MCF 10A (cell line): Measurements from ENCODE around the gene ZFP62. TPM values are rescaled to one million over a fixed set of nuclear protein-coding genes. Genes with fewer than 3 reads are reported as not detected.

Experiments
- BruUV-seq: library from RNA; stranded (reverse); fragments of 400-500 nt; replicated peaks from 2 replicates; lab custom pipeline; 2021; lab: Mats Ljungman, UMichigan
- CTCF ChIA-PET: fragments of 300-600 bp; sonication (Branson Sonifier 250); formaldehyde crosslinking; extraction: SDS; loops from one replicate; lab custom pipeline; 2021; ENCODE audit warnings: antibody characterized with exemption, inconsistent platforms; lab: Yijun Ruan, JAX
- POLR2A ChIA-PET: fragments of 300-600, 350-650 bp; sonication (Branson Sonifier 250); formaldehyde crosslinking; extraction: SDS; loops from one replicate; lab custom pipeline; 2020; ENCODE audit warnings: antibody characterized with exemption, inconsistent platforms; lab: Yijun Ruan, JAX
- DNase-seq: peaks from one replicate; pipeline ENCODE4 v3.0.0-alpha.2; 2018; ENCODE audit not compliant: unreplicated experiment
- H3K27ac Mint-ChIP-seq: one replicate; pipeline ENCODE4 v1.8.0; 2022; ENCODE audit warnings: mild to moderate bottlenecking, low read depth, mixed read lengths; ENCODE audit not compliant: unreplicated experiment
- H3K27me3 Mint-ChIP-seq: one replicate; pipeline ENCODE4 v1.8.0; 2022; ENCODE audit warnings: mixed read lengths; ENCODE audit not compliant: insufficient read depth, unreplicated experiment
- H3K36me3 Mint-ChIP-seq: one replicate; pipeline ENCODE4 v1.8.0; 2022; ENCODE audit warnings: mild to moderate bottlenecking, moderate library complexity, mixed read lengths; ENCODE audit not compliant: insufficient read depth, unreplicated experiment
- H3K4me1 Mint-ChIP-seq: one replicate; pipeline ENCODE4 v1.8.0; 2022; ENCODE audit warnings: mixed read lengths; ENCODE audit not compliant: insufficient read depth, unreplicated experiment
- H3K4me3 Mint-ChIP-seq: one replicate; pipeline ENCODE4 v1.8.0; 2022; ENCODE audit warnings: mild to moderate bottlenecking, moderate library complexity, mixed read lengths; ENCODE audit not compliant: unreplicated experiment
- H3K9me3 Mint-ChIP-seq: one replicate; pipeline ENCODE4 v1.8.0; 2022; ENCODE audit warnings: mixed read lengths; ENCODE audit not compliant: unreplicated experiment
- CTCF ChIP-seq: fragments of 200-600 bp; IDR thresholded peaks from one replicate; pipeline ENCODE4 v1.8.0; 2022; ENCODE audit warnings: antibody characterized with exemption, mild to moderate bottlenecking; ENCODE audit not compliant: unreplicated experiment
- intact Hi-C: fragments of 100-400 bp; cut with micrococcal nuclease; formaldehyde crosslinking; loops from 2 replicates; pipeline ENCODE4 v1.14.1; 2022
- total RNA-seq: library from RNA; stranded (reverse); gene quantifications from 2 replicates; pipeline ENCODE4 v1.2.3, GENCODE V29; 2022

ZFP62 gene
- total RNA-seq, 1 experiment from 2014 or later = 31.2 TPM

DNA sequence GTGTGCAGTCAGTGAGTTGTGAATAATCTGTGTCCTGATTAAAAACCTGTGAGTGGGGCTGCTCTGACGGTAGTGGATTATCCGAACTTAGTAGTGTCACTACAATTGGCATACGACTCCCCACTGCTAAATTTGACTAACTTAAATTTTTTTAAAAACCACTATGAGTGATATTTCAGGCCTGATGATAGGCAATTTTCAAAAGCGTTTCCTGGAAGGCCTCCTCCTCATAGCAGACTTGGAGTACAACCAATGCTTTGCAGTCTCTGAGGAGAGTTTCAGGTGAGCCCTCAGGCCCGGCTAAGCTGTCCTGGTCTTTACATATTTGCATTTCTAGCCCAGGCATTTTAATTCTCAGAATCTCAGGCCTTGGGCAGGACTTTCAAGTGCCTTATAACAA, 48.7 kb upstream of the ZFP62 start:
- intact Hi-C loops = no loop called here
- H3K27ac Mint-ChIP-seq = no peak overlapping the region
- TF ChIP-seq CTCF = no peak
- H3K36me3 Mint-ChIP-seq = no peaks in the 10 kb centered on the region
- ChIA-PET POLR2A (interaction anchor here (0.7 to 1.3 kb wide), 2 partner anchors 10 to 39 kb away, joined by 3 to 6 read pairs; partner anchors contain the start of gene BTNL8), CTCF (no interaction called here)
- DNase-seq = no peak
- H3K27me3 Mint-ChIP-seq = no peaks in the 10 kb centered on the region
- H3K4me3 Mint-ChIP-seq = no peak overlapping the region
- BruUV-seq = no TSS peak
- no peaks in the 10 kb centered on the region for H3K4me1 Mint-ChIP-seq
- no peaks in the 10 kb centered on the region for H3K9me3 Mint-ChIP-seq

- Mint-ChIP-seq H3K27me3 (no peaks in the 10 kb centered on the region), H3K9me3 (no peaks in the 10 kb centered on the region), H3K27ac (no peak overlapping the region), H3K4me1 (no peaks in the 10 kb centered on the region), H3K4me3 (no peak overlapping the region), H3K36me3 (no peaks in the 10 kb centered on the region)
- POLR2A ChIA-PET = interaction anchor here (0.7 to 1.3 kb wide), 2 partner anchors 10 to 40 kb away, joined by 3 to 6 read pairs; partner anchors contain the start of gene BTNL8
- CTCF ChIA-PET = no interaction called here
- no peak for TF ChIP-seq CTCF
- DNase-seq = no peak
- intact Hi-C loops = no loop called here
- BruUV-seq = no TSS peak
Measured at GRCh38 chr5:180908998-180909731, 48.1 kb upstream of the ZFP62 start.

GRCh38 chr5:180908400-180908799, 47.3 kb upstream of the ZFP62 start:
- no TSS peak for BruUV-seq
- no peak overlapping the region for H3K27ac Mint-ChIP-seq
- no peak for DNase-seq
- no peaks in the 10 kb centered on the region for H3K9me3 Mint-ChIP-seq
- H3K4me1 Mint-ChIP-seq = no peaks in the 10 kb centered on the region
- TF ChIP-seq CTCF = no peak
- POLR2A ChIA-PET = no interaction called here
- no peaks in the 10 kb centered on the region for H3K36me3 Mint-ChIP-seq
- no peaks in the 10 kb centered on the region for H3K27me3 Mint-ChIP-seq
- CTCF ChIA-PET = no interaction called here
- H3K4me3 Mint-ChIP-seq = no peak overlapping the region
- intact Hi-C loops = no loop called here

GRCh38 chr5:180901319-180902009, 40.4 kb upstream of the ZFP62 start:
- no peak overlapping the region for H3K4me3 Mint-ChIP-seq
- H3K4me1 Mint-ChIP-seq = peaks cover 6% of the 10 kb centered on the region
- no peak for TF ChIP-seq CTCF
- H3K27me3 Mint-ChIP-seq = no peaks in the 10 kb centered on the region
- DNase-seq = no peak
- intact Hi-C loops = no loop called here
- H3K27ac Mint-ChIP-seq = no peak overlapping the region
- no peaks in the 10 kb centered on the region for H3K36me3 Mint-ChIP-seq
- ChIA-PET CTCF (interaction anchor here (0.7 kb wide), 1 partner anchor 10 kb away, joined by 3 read pairs; no protein-coding TSS in a partner anchor), POLR2A (interaction anchor here (0.5 kb wide), 1 partner anchor 268 kb away, joined by 3 read pairs; no protein-coding TSS in a partner anchor)
- BruUV-seq = no TSS peak
- H3K9me3 Mint-ChIP-seq = no peaks in the 10 kb centered on the region
